Breast epithelium (tissue), 3 donors: Measurements from ENCODE around the gene TMEM208.

ENCODE experiments used
- CTCF ChIP-seq, 3 donors: fragments of 450-650 bp; IDR thresholded peaks; one replicate each; pipeline ENCODE4 v1.5.1; 2016 to 2017; ENCODE audit warnings: antibody characterized with exemption in 3 of 3, mild to moderate bottlenecking in 3 of 3, moderate library complexity in 3 of 3
- POLR2A ChIP-seq: fragments of 450-650 bp; IDR thresholded peaks from one replicate; pipeline ENCODE4 v1.6.1; 2016; ENCODE audit warnings: antibody characterized with exemption, mild to moderate bottlenecking, moderate library complexity
- POLR2AphosphoS5 ChIP-seq, 3 donors: sonication (generic); formaldehyde crosslinking; IDR thresholded peaks; one replicate each; pipeline ENCODE4 v1.6.1; 2017; ENCODE audit warnings: antibody characterized with exemption in 3 of 3

- no peak for TF ChIP-seq POLR2A
- no peak for TF ChIP-seq CTCF (IDR thresholded peaks at IDR 0.05)
- TF ChIP-seq POLR2AphosphoS5 (IDR thresholded peaks at IDR 0.05): no peak
These were observed 11.3 kb downstream of the TMEM208 start for GRCh38 chr16:67238278-67238575.
